Right lobe of liver (tissue), 6 donors: ENCODE measurements around the gene TTC7B. TPM values are rescaled to one million over a fixed set of nuclear protein-coding genes. Genes with fewer than 3 reads are reported as not detected.

Source experiments
- ATAC-seq, 4 donors: fragments of 200-7000 bp; cut with Tn5 transposase; one replicate each; pipeline ENCODE4 v1.9.1; 2020; ENCODE audit warnings: mild to moderate bottlenecking in 4 of 4, moderate library complexity in 4 of 4
- DNase-seq, 3 donors: peaks; one replicate each; pipeline ENCODE4 v3.0.0-alpha.2; 2020
- H3K27ac ChIP-seq, 3 donors: fragments of 200-600 bp; one replicate each; pipeline ENCODE4 v1.8.0; 2022
- H3K27me3 ChIP-seq, 2 donors: fragments of 200-600 bp; one replicate each; pipeline ENCODE4 v1.8.0; 2022
- H3K36me3 ChIP-seq, 4 donors: fragments of 200-600 bp; sonication (generic) in 1 of 4; one replicate each; pipeline versions ENCODE4 v1.5.1 to v1.8.0; 2017 to 2022; ENCODE audit warnings: control low read depth in 1 of 4
- H3K4me1 ChIP-seq, 4 donors: fragments of 200-600 bp; sonication (generic) in 1 of 4; one replicate each; pipeline versions ENCODE4 v1.5.1 to v1.8.0; 2017 to 2022; ENCODE audit warnings: control low read depth in 1 of 4
- H3K4me3 ChIP-seq, 3 donors: fragments of 200-600 bp; one replicate each; pipeline ENCODE4 v1.8.0; 2022
- H3K9me3 ChIP-seq, 4 donors: fragments of 200-600 bp; sonication (generic) in 1 of 4; one replicate each; pipeline versions ENCODE4 v1.5.1 to v1.8.0; 2017 to 2022; ENCODE audit warnings: control low read depth in 1 of 4
- CTCF ChIP-seq, 4 donors: fragments of 200-600 bp in 3 of 4; fragments of 450-650 bp in 1 of 4; IDR thresholded peaks; one replicate each; pipeline versions ENCODE4 v1.5.1 to v1.8.0; 2016 to 2022; ENCODE audit warnings: antibody characterized with exemption in 4 of 4, mild to moderate bottlenecking in 2 of 4
- POLR2A ChIP-seq: fragments of 450-650 bp; IDR thresholded peaks from one replicate; pipeline ENCODE4 v1.6.1; 2017; ENCODE audit warnings: antibody characterized with exemption, mild to moderate bottlenecking
- WGBS: methylation state at CpG from one replicate; pipeline ENCODE4 v1.1.6; 2018; ENCODE audit warnings: low coverage, low lambda C conversion rate; ENCODE audit not compliant: insufficient coverage; ENCODE audit errors: missing lambda C conversion rate; 5-methylcytosine and 5-hydroxymethylcytosine counted together
- intact Hi-C, 2 donors: fragments of 100-400 bp; cut with DNase I; formaldehyde crosslinking; loops; one replicate each; pipeline versions ENCODE4 v1.11.2 to v1.14.1; 2022
- total RNA-seq, 6 experiments: library from RNA; depleted of rRNA in 2 of 6; stranded (reverse); fragments of >200 nt in 2 of 6; fragmentation: NEBNext Ultra II Directional in 3 of 6; extraction: Animal tissue kit (Norgen Biotek cat#: 25700) in 3 of 6; gene quantifications; one replicate each; pipeline versions ENCODE4 v1.1.0 to v1.2.4, GENCODE V29; 2016 to 2023
- donor health status: DM: no; HTN: yes; CAD: no.
- donor health status: DM: no; HTN: no; CAD: no.
- donor health status: DM: no; HTN: no; CAD: no.
- donor health status: DM: no; HTN: yes; CAD: no.
- donor health status: DM: no; HTN: yes; CAD: no.

TTC7B gene
- total RNA-seq, 6 experiments from 2014 or later, result 18.4 to 56.1 (median 37.5) TPM

DNA sequence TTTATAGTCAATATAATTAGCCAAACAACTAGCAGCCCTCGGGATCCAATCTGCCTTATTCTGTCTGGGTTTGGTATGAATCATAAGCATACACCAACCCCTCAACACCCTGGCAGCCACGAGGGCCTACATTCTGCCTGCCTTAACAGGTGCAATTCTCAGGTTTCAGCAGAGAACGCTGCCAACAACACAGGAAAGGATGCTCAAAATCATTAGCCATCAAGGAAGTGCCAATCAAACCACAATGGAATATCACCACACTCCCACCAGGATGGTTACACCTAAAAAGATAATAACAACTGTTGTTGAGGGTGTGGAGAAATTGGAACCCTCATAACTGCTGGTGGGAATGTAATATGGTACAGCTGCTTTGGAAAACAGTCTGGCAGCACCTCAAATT is 122.8 kb downstream of the TTC7B start:
- no peak for DNase-seq
- Histone ChIP-seq H3K27me3 (no peaks in the 10 kb centered on the region), H3K4me3 (no peak overlapping the region), H3K36me3 (peaks cover 0 to 5% (median 0%) of the 10 kb centered on the region in 4 donors), H3K27ac (no peak overlapping the region), H3K4me1 (peaks cover 0 to 14% (median 0%) of the 10 kb centered on the region in 4 donors), H3K9me3 (no peaks in the 10 kb centered on the region)
- ATAC-seq, result no peak
- intact Hi-C loops, result no loop called here
- TF ChIP-seq CTCF (IDR thresholded peaks at IDR 0.05) (no peak), POLR2A (no peak)
- 85% methylated on average over 3 of the region's 3 CpGs for WGBS

- TF ChIP-seq POLR2A, result no peak
- no peak for TF ChIP-seq CTCF (IDR thresholded peaks at IDR 0.05)
- Histone ChIP-seq H3K27me3 (no peaks in the 10 kb centered on the region), H3K4me1 (peaks cover 0 to 8% (median 0%) of the 10 kb centered on the region in 4 donors), H3K4me3 (no peak overlapping the region), H3K27ac (no peak overlapping the region), H3K36me3 (peaks cover 0 to 5% (median 0%) of the 10 kb centered on the region in 4 donors), H3K9me3 (no peaks in the 10 kb centered on the region)
- ATAC-seq (no peak), DNase-seq (no peak)
- WGBS, result 69% methylated on average over 1 of the region's 1 CpG
- intact Hi-C loops, result no loop called here
Observed at GRCh38 chr14:90692826-90693225, 123.4 kb downstream of the TTC7B start.

DNA sequence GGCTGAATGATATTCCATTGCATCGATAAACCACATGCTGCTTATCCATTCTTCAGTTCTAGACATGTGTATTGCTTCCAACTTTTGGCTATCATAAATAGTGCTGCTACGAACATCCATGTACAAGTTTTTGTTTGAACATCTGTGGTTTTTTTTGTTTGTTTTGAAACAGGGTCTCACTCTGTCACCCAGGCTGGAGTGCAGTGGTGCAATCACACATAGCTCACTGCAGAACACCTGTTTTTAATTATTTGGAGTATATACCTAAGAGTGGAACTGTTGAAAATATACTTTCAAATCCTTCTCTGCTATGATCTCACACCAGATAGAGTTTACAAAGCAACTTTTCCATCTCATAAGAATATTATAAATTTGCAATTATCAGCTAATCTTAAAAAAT is 124.2 kb downstream of the TTC7B start:
- no peaks in the 10 kb centered on the region for H3K27me3 ChIP-seq
- TF ChIP-seq POLR2A, result no peak
- TF ChIP-seq CTCF (IDR thresholded peaks at IDR 0.05), result no peak
- ATAC-seq (no peak), DNase-seq (no peak)
- H3K4me1 ChIP-seq, result peaks cover 0 to 2% (median 0%) of the 10 kb centered on the region in 4 donors
- 61% methylated on average over 2 of the region's 2 CpGs for WGBS
- H3K9me3 ChIP-seq, result no peaks in the 10 kb centered on the region
- intact Hi-C loops, result no loop called here
- H3K27ac ChIP-seq, result no peak overlapping the region
- H3K36me3 ChIP-seq, result peaks cover 0 to 5% (median 0%) of the 10 kb centered on the region in 4 donors
- H3K4me3 ChIP-seq, result no peak overlapping the region

DNA sequence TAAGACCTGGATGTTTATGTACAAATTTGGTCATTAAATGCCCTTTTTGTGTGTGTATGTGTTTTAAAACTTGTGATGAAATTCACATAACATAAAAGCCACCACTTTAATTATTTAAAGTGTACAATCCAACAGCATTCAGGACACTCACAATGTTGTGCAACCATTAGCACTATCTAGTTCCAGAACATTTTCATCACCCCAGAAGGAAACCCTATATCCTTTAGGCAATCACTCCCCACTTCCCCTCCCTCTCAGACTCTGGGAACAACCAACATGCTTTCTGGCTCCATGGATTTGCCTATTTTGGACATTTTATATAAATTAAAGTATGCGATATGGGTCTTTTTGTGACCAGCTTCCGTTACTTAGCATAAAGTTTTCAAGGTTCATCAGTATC is 124.6 kb downstream of the TTC7B start:
- no peak for DNase-seq
- no peak for ATAC-seq
- peaks cover 0 to 5% (median 0%) of the 10 kb centered on the region in 4 donors for H3K36me3 ChIP-seq
- H3K4me1 ChIP-seq, result no peaks in the 10 kb centered on the region
- intact Hi-C loops, result no loop called here
- no peak overlapping the region for H3K4me3 ChIP-seq
- TF ChIP-seq POLR2A (no peak), CTCF (IDR thresholded peaks at IDR 0.05) (no peak)
- no peaks in the 10 kb centered on the region for H3K27me3 ChIP-seq
- H3K9me3 ChIP-seq, result no peaks in the 10 kb centered on the region
- H3K27ac ChIP-seq, result no peak overlapping the region
- 100% methylated on average over 1 of the region's 2 CpGs for WGBS

- no peak for TF ChIP-seq POLR2A
- no peak for TF ChIP-seq CTCF (IDR thresholded peaks at IDR 0.05)
- no peaks in the 10 kb centered on the region for H3K27me3 ChIP-seq
- intact Hi-C loops, result no loop called here
- no peaks in the 10 kb centered on the region for H3K36me3 ChIP-seq
- H3K4me1 ChIP-seq, result no peaks in the 10 kb centered on the region
- no peaks in the 10 kb centered on the region for H3K9me3 ChIP-seq
- no peak for ATAC-seq
- H3K27ac ChIP-seq, result no peak overlapping the region
- no peak overlapping the region for H3K4me3 ChIP-seq
- WGBS, result 93% methylated on average over 5 of the region's 5 CpGs
- no peak for DNase-seq
Observed at GRCh38 chr14:90687680-90688079, 128.6 kb downstream of the TTC7B start.
